Measurements from ENCODE around the gene KRTAP10-12.

Gene KRTAP10-12

DNA sequence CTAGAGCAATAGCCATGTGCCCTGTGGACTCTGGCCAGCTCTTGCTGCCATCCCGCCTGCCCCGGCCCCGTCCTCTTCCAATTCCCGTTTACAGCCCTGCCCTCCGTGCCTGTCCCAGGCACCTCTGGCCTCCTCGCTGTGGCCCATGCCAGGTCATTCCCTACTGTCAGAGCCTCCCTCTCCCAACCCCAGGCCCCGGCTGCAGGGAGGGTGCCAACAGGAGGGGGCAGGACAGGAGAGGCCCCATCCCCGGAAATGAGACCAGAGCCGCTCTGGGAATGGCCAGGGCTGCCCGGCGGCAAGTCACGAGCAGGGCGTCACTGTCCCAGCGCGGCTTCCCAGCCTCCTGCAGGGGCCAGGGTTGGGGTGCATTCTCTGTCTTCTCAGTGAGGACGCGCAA lies 37.9 kb downstream of the KRTAP10-12 start:
- no peak for DNase-seq

DNA sequence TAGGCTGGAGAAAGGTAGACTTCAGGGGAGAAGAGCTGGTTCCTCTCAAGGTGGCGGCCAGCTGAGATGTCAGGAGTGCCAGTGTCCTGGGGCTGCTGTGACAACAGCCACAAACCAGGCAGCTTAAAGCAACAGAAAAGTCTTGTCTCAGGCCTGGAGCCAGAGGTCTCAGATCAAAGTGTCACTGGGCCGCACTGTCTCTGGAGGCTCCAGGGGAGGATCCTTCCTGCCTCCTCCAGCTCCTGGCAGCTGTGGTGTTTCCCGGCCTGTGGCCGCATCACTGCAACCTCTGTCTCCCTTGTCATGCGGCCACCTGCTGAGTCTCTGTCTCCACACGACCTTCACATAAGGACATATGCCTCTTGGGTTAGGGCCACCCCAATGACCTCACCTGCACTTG lies 38.8 kb downstream of the KRTAP10-12 start:
- no peak for DNase-seq

DNA sequence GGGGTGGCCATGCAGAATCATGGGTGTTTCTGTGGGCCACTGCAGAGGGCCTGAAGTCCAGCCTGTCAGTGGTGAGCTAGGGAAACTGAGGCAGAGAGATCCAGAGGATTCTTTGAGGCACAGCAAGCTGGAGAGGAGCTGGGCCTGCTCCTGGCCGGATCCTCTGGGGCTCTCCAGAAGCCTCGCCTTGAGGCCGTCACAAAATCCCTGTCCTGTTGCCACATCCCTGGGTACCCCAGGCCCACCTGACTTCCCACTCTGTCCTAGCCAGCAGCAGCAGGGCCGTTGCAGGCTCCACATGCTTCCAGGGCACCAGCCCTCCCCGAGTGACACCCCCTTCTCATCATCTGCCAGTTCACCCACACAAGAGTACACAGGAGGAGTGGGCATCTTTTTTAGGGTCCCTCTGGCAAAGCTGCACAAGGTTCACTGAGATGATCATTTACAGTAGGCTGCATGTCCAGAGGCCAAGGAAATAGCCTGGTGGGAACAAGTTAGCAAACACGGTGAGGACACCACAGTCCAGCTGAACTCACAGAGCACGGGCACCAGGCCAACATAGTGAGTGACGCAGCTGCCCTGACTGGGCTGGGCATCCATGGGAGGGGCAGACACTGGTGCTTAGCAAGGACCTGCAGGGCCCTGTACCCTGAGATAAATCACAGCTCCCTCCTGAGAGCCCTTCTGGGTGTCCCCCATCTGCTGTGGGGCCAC lies 39.5 kb downstream of the KRTAP10-12 start:
- DNase-seq, result no peak

DNA sequence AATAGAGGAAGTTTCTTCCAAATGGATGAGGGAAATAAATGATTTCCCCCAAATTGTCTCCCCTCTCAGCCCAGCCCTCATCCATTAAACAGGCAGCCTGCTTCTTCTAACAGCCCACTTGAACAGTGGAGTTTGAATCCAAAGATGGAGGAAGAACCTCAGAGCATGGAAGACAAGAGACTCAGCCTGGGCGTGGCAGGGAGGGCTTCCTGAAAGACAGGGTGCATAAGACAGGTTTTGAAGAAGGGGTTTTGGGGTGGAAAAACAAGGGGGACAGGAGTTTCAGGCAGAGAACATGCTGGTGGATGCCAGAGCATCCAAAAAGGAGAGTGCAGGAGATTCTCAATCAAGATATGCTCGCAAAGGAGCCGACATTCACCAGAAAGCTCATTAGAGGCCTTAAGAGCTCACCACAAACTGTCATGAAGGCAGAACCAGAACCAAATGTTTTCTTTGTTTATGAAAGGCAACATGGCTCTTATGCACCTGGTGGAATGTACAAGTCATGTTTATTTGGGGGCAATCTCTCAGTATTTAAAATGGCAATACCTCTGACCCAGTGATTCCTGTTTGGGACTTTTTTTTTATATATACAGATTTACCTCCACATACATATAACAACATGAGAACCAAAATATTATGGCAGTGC lies 40.9 kb downstream of the KRTAP10-12 start:
- no peak for DNase-seq

DNA sequence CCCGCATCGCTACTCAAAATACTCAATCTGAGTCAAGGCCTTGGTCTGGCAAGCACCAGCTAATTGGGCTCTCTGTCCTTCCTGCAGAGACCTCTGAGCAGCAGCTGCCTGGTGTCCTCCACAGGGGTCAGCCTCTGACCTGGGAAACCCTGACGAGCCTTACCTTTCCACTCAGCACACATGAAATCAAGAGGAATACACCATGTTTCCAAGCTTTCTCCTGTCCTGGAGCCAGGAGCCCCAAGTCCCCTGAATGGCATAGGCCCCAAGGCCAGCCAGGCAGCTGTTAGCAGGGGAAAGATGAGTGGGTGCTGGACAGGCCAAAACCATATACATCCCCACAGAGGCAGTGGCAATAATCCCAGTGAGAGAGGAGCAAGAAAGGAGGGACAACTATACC lies 41.6 kb downstream of the KRTAP10-12 start:
- DNase-seq, result no peak

DNA sequence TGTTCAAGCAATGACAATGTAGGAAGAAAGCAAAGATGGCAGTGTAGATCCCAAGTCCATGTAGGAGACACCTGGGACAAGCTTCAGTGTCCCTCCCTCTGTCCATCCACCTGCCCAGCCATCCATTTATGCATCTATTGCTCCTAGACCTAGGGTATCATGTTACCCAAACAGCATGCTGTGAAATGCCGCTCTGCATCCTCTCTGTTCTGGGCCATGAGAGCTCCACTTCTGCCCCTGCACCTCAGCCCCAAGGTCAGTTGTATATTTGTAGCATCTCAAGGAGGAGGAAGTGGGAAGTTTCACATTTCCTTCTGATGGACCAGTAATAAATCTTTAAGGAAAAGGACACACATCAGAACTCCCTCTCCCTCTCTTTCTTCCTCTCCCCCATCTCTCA lies 42.3 kb downstream of the KRTAP10-12 start:
- no peak for DNase-seq

DNA sequence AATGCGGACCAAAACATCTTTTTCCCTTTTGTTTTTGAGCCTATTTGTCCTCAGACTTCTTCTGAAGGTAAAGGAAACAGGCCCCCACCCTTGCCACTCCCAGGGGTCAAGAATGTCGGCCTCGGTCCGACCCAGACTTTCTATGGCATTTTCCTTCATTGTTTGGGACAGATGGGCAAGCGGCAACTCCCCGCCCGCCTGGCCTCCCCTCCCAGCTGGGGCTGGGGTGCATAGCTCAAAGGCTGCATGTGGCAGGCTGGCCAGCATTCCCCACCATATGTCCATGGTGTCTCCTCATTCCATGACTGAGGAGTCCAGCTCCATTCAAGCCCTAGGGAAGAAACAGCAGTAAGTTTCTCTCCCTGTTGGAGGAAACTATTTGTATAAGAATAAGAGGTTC lies 43.8 kb downstream of the KRTAP10-12 start:
- no peak for DNase-seq

DNA sequence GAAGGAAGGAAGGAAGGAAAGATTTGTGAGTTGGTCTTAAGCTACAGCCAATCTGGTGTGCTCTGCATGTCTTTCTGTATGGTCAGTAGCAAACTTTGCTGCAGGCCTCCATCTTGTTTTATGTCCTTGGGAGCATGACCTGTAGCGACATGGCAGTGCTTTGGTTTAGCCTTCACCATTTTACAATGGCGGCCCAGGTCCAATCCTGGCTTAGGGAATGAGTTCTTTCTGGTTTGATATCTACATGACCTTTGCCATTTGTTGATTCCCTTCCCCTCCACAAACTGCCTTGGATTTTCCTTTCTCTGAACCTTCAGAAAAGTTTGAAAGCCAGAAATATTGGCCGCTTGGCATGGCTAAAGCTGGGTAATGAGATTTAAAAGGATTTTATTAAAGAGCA lies 44.9 kb downstream of the KRTAP10-12 start:
- no peak for DNase-seq

DNA sequence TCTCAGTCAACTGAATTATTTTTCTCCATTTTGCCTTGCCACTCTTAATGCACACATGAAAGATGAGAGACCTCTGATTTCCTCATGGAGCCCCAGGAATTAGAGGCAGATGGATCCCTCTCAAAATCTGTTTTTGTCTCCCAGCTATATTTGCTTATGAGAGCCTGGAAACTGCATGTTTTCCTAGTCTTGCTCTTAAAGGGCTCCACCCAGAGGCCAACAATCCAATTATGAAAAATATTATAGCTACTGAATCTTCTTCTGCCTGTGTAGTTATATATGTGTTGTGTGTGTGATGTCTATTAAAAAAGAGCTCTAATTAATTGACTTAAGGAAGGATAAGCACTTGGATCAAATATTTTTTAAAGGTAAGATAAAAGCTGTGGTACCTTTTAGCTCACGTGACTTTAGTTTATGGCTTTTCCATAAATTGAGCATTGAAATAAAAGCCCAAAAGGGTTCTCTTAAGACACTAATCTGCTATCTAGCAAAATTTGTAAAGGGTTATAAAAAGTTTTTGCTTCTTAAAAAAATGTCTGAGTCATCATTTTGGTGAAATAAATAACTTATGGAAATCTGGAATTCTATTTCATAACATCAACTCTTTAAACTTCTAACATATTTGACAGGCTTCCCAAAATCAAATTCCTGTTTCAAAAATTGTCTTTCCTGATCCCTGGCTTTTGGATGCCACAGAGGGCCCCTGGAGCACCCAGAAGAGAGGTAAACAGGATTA lies 45.6 kb downstream of the KRTAP10-12 start:
- no peak for DNase-seq

All from femur (tissue), 1 donor.